ENCODE data around the gene TMEM8B.
"Not testable (repeated sequence)": the region's sequence is repeated elsewhere in the genome, so short reads cannot be mapped to it uniquely, and the experiment has no call there.

The TMEM8B gene

DNA sequence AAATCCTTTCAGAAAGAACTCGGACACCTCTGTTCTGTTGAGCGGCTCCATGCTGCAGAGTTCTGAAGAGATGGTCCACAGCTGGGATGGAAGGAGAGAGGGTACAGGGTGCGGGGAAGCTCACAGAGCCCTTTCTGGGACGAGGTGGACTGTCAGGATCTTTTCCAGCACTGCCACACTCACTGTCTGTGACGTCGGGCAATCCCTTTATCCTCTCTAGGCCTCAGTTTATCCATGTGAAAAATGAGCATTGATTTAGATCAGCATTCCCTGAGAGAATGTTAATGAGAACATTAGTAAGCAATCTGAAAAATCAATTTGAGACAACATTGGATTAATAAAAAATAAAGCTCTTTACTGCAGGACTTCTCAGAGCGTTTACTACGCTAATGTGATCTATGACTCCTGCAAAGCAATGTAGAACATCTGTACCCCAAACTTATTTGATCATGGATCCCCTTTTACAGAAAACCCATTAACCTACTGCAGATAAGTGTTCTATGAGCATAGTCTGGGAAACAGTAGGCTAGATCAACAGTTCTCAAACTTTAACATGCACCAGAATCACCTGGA, 41.4 kb downstream of the TMEM8B start, which contains the start of gene OR13J1:
Gene OR13J1 (minus strand): TSS at position 51 of the 573 bp plus-strand sequence. CDS start 0 bp downstream, at position 51.
- no peak within 1 kb of the TSS for H3K9ac ChIP-seq (ENCODE audit: low read depth, low read length)
- peaks cover 11% of the 10 kb centered on the region for H3K4me1 ChIP-seq (ENCODE audit: control insufficient read depth, insufficient read depth, low read length)
- H3K9me3 ChIP-seq (ENCODE audit: control insufficient read depth, insufficient read depth, low read length) = no peaks in the 10 kb centered on the region
- H3K27me3 ChIP-seq (ENCODE audit: control insufficient read depth, insufficient read depth, low read length) = no peaks in the 10 kb centered on the region
- no peak within 1 kb of the TSS for H3K27ac ChIP-seq (ENCODE audit: low read depth, low read length)
- no peaks in the 10 kb centered on the region for H3K36me3 ChIP-seq (ENCODE audit: control insufficient read depth, insufficient read depth, low read length)
- no peak within 1 kb of the TSS for H3K4me3 ChIP-seq (ENCODE audit: low read depth, low read length)

DNA sequence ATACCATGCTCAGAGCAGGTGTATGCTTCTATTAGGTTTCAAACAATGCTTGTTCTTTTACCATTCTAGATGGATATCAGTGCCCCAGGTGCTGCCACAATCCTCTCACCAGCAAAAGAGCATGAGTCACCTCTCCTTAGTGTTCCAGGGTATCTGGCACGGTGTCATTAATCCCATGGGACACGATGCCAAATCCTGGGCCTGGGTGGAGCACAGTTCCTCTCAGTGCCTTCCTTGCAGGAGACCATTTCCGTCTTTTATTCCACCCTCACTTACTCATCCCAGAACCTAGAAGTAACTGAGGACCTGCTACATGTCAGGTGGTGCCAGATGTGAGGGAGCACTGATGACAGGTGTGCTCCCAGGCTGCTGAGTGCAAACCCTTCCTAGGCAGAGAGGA, 42.5 kb downstream of the TMEM8B start:
- Histone ChIP-seq H3K9me3 (ENCODE audit: control insufficient read depth, insufficient read depth, low read length) (no peaks in the 10 kb centered on the region), H3K4me1 (ENCODE audit: control insufficient read depth, insufficient read depth, low read length) (peaks cover 11% of the 10 kb centered on the region), H3K27me3 (ENCODE audit: control insufficient read depth, insufficient read depth, low read length) (no peaks in the 10 kb centered on the region), H3K9ac (ENCODE audit: low read depth, low read length) (no peak overlapping the region), H3K36me3 (ENCODE audit: control insufficient read depth, insufficient read depth, low read length) (no peaks in the 10 kb centered on the region), H3K27ac (ENCODE audit: low read depth, low read length) (no peak overlapping the region), H3K4me3 (ENCODE audit: low read depth, low read length) (no peak overlapping the region)

DNA sequence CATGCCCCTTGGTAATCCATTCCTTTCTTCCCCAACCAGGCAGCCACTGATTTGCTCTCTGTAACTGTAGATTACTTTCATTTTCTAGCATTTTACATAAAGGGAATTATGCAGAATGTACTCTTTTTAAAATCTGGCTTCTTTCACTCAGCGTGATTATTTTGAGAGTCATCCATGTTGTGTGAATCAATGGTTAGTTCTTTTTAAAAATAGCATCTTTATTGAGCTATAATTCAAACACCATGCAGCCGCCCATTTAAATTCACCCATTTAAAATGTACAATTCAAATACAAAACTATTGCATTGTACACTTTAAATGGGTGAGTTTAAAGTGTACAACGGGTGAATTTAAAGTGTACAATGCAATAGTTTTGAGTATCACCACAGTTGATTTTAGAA, 43.5 kb downstream of the TMEM8B start:
- Histone ChIP-seq H3K27me3 (ENCODE audit: control insufficient read depth, insufficient read depth, low read length) (no peaks in the 10 kb centered on the region), H3K27ac (ENCODE audit: low read depth, low read length) (no peak overlapping the region), H3K9ac (ENCODE audit: low read depth, low read length) (no peak overlapping the region), H3K36me3 (ENCODE audit: control insufficient read depth, insufficient read depth, low read length) (no peaks in the 10 kb centered on the region), H3K9me3 (ENCODE audit: control insufficient read depth, insufficient read depth, low read length) (no peaks in the 10 kb centered on the region), H3K4me1 (ENCODE audit: control insufficient read depth, insufficient read depth, low read length) (peaks cover 11% of the 10 kb centered on the region), H3K4me3 (ENCODE audit: low read depth, low read length) (no peak overlapping the region)

DNA sequence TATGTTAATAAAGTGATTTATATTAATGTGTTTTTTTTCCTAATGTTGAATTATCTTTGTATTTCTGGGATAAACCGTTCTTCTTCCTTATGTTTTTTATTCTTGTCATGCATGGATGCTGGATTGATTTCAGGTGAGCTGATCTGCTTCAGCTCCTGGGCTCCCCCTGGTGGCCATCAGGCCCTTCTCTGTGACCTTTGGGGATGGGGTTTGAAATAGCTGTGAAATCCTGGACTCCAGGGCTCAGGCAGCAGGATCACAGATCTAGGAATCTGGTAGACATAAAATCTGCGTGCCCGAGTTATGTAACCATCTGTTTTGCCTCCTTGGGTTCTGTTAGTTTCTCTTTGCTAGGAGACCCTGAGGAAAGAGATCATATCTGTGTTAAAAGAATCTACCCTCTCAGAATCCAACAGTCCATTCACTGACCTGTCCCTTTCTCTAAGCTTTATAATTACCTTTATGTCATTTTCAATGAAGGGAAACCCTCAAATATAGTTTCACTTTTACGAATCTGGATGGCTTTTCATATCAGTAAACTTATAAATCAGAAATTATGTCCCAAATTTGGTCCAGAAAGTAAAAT, 53.3 kb downstream of the TMEM8B start:
- Histone ChIP-seq H3K36me3 (ENCODE audit: control insufficient read depth, insufficient read depth, low read length) (no peaks in the 10 kb centered on the region), H3K27ac (ENCODE audit: low read depth, low read length) (no peak overlapping the region), H3K27me3 (ENCODE audit: control insufficient read depth, insufficient read depth, low read length) (no peaks in the 10 kb centered on the region), H3K9ac (ENCODE audit: low read depth, low read length) (no peak overlapping the region), H3K4me1 (ENCODE audit: control insufficient read depth, insufficient read depth, low read length) (no peaks in the 10 kb centered on the region), H3K4me3 (ENCODE audit: low read depth, low read length) (no peak overlapping the region), H3K9me3 (ENCODE audit: control insufficient read depth, insufficient read depth, low read length) (no peaks in the 10 kb centered on the region)

DNA sequence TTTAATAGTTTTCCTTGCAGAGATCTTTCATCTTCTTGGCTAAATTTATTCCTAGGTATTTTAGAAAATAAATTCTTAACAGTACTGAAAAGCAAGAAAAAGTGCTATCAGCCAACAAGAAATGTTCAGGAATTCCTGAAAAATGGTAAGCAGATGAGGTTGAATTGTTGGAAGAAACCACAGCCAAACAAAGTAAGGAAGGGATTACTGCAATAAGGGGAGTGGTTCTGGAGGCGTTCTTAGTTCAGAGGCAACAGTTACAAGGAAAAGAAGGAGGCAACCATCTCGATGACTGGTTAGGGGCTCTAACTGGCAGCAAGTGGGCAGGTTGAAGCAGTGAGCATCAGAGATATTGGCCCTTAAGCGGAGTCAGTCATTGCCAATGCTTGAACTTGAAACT, 54.0 kb downstream of the TMEM8B start:
- Histone ChIP-seq H3K27ac (ENCODE audit: low read depth, low read length) (no peak overlapping the region), H3K27me3 (ENCODE audit: control insufficient read depth, insufficient read depth, low read length) (no peaks in the 10 kb centered on the region), H3K4me3 (ENCODE audit: low read depth, low read length) (no peak overlapping the region), H3K9ac (ENCODE audit: low read depth, low read length) (no peak overlapping the region), H3K36me3 (ENCODE audit: control insufficient read depth, insufficient read depth, low read length) (no peaks in the 10 kb centered on the region), H3K4me1 (ENCODE audit: control insufficient read depth, insufficient read depth, low read length) (no peaks in the 10 kb centered on the region), H3K9me3 (ENCODE audit: control insufficient read depth, insufficient read depth, low read length) (no peaks in the 10 kb centered on the region)

DNA sequence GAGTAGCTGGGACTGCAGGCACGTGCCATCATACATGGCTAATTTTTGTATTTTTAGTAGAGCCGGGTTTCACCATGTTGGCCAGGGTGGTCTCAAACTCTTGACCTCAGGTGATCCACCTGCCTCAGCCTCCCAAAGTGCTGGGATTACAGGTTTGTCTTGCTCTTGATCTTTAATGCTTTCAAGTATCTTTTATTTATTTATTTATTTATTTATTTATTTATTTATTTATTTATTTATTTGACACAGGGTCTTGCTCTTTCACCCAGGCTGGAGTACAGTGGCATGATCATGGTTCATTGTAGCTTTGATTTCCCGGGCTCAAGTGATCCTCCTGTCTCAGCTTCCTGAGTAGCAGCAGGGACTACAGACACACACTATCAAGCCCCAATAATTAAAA, 55.9 kb downstream of the TMEM8B start:
- not testable (repeated sequence) for H3K27ac ChIP-seq (ENCODE audit: low read depth, low read length); H3K27me3 ChIP-seq (ENCODE audit: control insufficient read depth, insufficient read depth, low read length); H3K9me3 ChIP-seq (ENCODE audit: control insufficient read depth, insufficient read depth, low read length); H3K36me3 ChIP-seq (ENCODE audit: control insufficient read depth, insufficient read depth, low read length); H3K9ac ChIP-seq (ENCODE audit: low read depth, low read length); H3K4me1 ChIP-seq (ENCODE audit: control insufficient read depth, insufficient read depth, low read length); H3K4me3 ChIP-seq (ENCODE audit: low read depth, low read length)

DNA sequence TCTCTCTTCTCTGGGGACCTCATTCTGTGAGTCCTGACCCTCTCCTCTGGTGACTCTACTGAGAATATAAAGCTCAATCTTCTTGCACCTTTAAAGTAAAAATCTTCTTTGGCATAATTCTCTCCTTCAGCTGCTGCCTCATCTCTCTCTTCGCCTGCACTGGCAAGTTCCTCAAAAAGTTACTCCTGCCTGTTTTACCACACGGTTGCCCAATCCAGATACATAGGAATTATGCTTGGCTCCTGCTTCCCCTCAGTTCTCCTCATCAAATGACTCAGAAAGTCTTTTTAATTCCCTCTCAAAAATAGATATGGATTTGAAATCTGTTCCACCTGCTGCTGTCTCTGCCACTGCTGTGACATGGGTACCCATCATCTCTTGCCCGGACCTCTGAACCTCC, 62.6 kb downstream of the TMEM8B start:
- no peaks in the 10 kb centered on the region for H3K36me3 ChIP-seq (ENCODE audit: control insufficient read depth, insufficient read depth, low read length)
- H3K9me3 ChIP-seq (ENCODE audit: control insufficient read depth, insufficient read depth, low read length) = no peaks in the 10 kb centered on the region
- no peak overlapping the region for H3K9ac ChIP-seq (ENCODE audit: low read depth, low read length)
- no peak overlapping the region for H3K4me3 ChIP-seq (ENCODE audit: low read depth, low read length)
- H3K4me1 ChIP-seq (ENCODE audit: control insufficient read depth, insufficient read depth, low read length) = no peaks in the 10 kb centered on the region
- H3K27ac ChIP-seq (ENCODE audit: low read depth, low read length) = no peak overlapping the region
- no peaks in the 10 kb centered on the region for H3K27me3 ChIP-seq (ENCODE audit: control insufficient read depth, insufficient read depth, low read length)

DNA sequence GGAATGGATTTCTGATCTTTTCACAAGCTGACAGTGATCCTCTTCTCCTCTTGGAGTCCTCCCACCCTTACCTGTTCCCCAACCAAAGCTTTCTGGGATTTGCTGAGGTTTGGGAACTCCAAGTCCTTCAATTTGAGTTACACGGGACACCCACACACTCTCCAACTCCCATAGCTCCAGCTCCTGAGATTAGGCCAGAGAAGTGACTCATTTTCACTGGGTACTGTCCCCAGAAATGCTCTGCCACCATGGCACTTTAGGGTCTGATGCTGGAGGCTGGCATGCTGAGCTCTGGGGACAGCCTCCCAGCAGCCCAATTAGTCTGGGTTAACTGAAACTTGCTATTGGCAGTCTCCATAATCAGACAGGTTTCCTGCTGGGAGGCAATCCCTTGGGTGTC, 63.0 kb downstream of the TMEM8B start:
- Histone ChIP-seq H3K9me3 (ENCODE audit: control insufficient read depth, insufficient read depth, low read length) (no peaks in the 10 kb centered on the region), H3K4me1 (ENCODE audit: control insufficient read depth, insufficient read depth, low read length) (no peaks in the 10 kb centered on the region), H3K36me3 (ENCODE audit: control insufficient read depth, insufficient read depth, low read length) (no peaks in the 10 kb centered on the region), H3K27ac (ENCODE audit: low read depth, low read length) (no peak overlapping the region), H3K27me3 (ENCODE audit: control insufficient read depth, insufficient read depth, low read length) (no peaks in the 10 kb centered on the region), H3K9ac (ENCODE audit: low read depth, low read length) (no peak overlapping the region), H3K4me3 (ENCODE audit: low read depth, low read length) (no peak overlapping the region)

DNA sequence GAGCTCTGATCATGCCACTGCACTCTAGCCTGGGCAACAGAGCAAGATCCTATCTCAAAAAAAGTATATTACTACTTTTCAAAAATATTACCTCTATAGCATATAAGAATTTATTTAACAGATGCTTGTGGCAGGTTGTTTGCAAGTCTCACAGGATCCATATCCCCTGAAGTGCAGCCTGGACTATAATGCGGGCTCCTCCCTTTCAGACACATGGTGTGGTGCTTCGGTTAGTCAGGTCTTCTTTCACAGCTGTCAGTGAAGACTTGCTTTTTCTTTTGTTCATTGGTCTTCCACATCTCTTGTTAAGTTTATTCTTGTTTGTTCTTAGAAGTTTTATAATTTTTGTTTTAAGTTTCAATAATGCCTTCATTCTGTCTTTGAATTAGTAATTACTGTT, 67.5 kb downstream of the TMEM8B start:
- H3K27me3 ChIP-seq (ENCODE audit: control insufficient read depth, insufficient read depth, low read length) = no peaks in the 10 kb centered on the region

DNA sequence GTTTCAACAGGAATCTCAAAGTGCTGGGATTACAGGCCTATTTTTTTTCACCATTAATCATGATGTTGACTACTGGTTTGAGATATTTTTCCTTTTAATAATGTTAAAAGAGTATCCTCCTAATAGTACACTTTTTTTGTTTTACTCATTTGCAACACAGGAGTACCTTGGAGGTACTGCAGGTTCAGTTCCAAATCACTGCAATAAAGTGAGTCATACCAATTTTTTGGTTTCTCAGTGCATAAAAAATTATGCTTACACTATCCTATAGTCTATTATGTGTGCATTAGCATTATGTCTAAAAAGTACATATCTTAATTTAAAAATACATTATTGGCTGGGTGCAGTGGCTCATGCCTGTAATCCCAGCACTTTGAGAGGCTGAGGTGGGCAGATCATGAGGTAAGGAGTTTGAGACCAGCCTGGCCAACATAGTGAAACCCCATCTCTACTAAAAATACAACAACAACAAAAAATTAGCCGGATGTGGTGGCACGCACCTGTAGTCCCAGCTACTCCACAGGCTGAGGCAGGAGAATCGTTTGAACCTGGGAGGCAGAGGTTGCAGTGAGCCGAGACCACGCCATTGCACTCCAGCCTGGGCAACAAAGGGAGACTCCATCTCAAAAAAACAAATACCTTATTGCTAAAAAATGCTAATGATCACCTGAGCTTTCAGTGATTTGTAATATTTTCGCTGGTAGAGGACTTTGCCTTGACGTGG, 68.5 kb downstream of the TMEM8B start:
- not testable (repeated sequence) for H3K4me1 ChIP-seq (ENCODE audit: control insufficient read depth, insufficient read depth, low read length); H3K4me3 ChIP-seq (ENCODE audit: low read depth, low read length); H3K36me3 ChIP-seq (ENCODE audit: control insufficient read depth, insufficient read depth, low read length); H3K9ac ChIP-seq (ENCODE audit: low read depth, low read length); H3K27me3 ChIP-seq (ENCODE audit: control insufficient read depth, insufficient read depth, low read length); H3K9me3 ChIP-seq (ENCODE audit: control insufficient read depth, insufficient read depth, low read length); H3K27ac ChIP-seq (ENCODE audit: low read depth, low read length)

More for the DNA sequence above, 67.5 kb downstream of the TMEM8B start:
- H3K9me3 ChIP-seq (ENCODE audit: control insufficient read depth, insufficient read depth, low read length) = no peaks in the 10 kb centered on the region
- H3K4me1 ChIP-seq (ENCODE audit: control insufficient read depth, insufficient read depth, low read length) = no peaks in the 10 kb centered on the region
- H3K27ac ChIP-seq (ENCODE audit: low read depth, low read length) = no peak overlapping the region
- H3K9ac ChIP-seq (ENCODE audit: low read depth, low read length) = no peak overlapping the region
- no peak overlapping the region for H3K4me3 ChIP-seq (ENCODE audit: low read depth, low read length)
- H3K36me3 ChIP-seq (ENCODE audit: control insufficient read depth, insufficient read depth, low read length) = no peaks in the 10 kb centered on the region

DNA sequence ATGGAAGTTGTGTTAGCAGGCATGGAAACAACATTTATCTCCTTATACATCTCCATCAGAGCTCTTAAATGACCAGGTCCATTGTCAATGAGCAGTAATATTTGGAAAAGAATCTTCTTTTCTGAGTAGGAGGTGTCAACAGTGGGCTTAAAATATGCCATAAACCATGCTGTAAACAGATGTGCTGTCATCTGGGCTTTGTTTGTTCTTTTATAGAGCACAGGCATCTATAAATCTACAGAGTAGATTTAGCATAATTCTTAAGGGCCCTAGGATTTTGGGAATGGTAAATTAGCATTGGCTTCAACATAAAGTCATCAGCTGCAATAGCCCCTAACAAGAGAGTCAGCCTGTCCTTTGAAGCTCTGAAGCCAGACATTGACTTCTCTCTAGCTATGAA, 69.3 kb downstream of the TMEM8B start:
- Histone ChIP-seq H3K27me3 (ENCODE audit: control insufficient read depth, insufficient read depth, low read length) (no peaks in the 10 kb centered on the region), H3K4me3 (ENCODE audit: low read depth, low read length) (no peak overlapping the region), H3K9ac (ENCODE audit: low read depth, low read length) (no peak overlapping the region), H3K27ac (ENCODE audit: low read depth, low read length) (no peak overlapping the region), H3K4me1 (ENCODE audit: control insufficient read depth, insufficient read depth, low read length) (no peaks in the 10 kb centered on the region), H3K36me3 (ENCODE audit: control insufficient read depth, insufficient read depth, low read length) (no peaks in the 10 kb centered on the region), H3K9me3 (ENCODE audit: control insufficient read depth, insufficient read depth, low read length) (no peaks in the 10 kb centered on the region)

Data from HUES48 (cell line).